Body of pancreas (tissue), 4 donors: ENCODE data around the gene CAPN2. TPM values are rescaled to one million over a fixed set of nuclear protein-coding genes. Genes with fewer than 3 reads are reported as not detected.

ENCODE experiments used
- ATAC-seq: fragments of 150-250 bp; one replicate; pipeline ENCODE4 v1.9.1; 2016
- DNase-seq, 4 donors: peaks; one replicate each; pipeline ENCODE4 v3.0.0-alpha.2; 2019
- H3K27ac ChIP-seq, 4 donors: fragments of 200-600 bp; sonication (generic); 1 replicate in 3 of 4; 2 replicates in 1 of 4; pipeline versions ENCODE4 v1.5.1 to v1.6.1; 2016 to 2019; ENCODE audit warnings: mild to moderate bottlenecking in 1 of 4, mixed read lengths in 1 of 4, moderate library complexity in 1 of 4
- H3K27me3 ChIP-seq, 2 donors: fragments of 200-600 bp; sonication (generic); one replicate each; pipeline ENCODE4 v1.6.0; 2016; ENCODE audit warnings: mild to moderate bottlenecking in 1 of 2
- H3K36me3 ChIP-seq, 2 donors: fragments of 200-600 bp; sonication (generic); replicated peaks in 1 of 2; 2 replicates each; pipeline ENCODE4 v1.5.1; 2016; ENCODE audit warnings: low read depth in 2 of 2; ENCODE audit not compliant: insufficient read depth in 1 of 2
- H3K4me1 ChIP-seq: fragments of 200-600 bp; sonication (generic); one replicate; pipeline ENCODE4 v1.6.0; 2016
- H3K4me3 ChIP-seq, 2 donors: fragments of 200-600 bp; sonication (generic); 1 replicate in 1 of 2; 2 replicates in 1 of 2; pipeline ENCODE4 v1.5.1; 2016 to 2019
- H3K9me3 ChIP-seq, 3 donors: fragments of 200-600 bp; sonication (generic); 1 replicate in 2 of 3; 2 replicates in 1 of 3; pipeline ENCODE4 v1.5.1; 2016
- CTCF ChIP-seq, 7 experiments: fragments of 450-650 bp in 4 of 7; fragments of 200-600 bp in 3 of 7; sonication (generic) in 3 of 7; IDR thresholded peaks; one replicate each; pipeline ENCODE4 v1.5.1; 2016 to 2019; ENCODE audit warnings: antibody characterized with exemption in 7 of 7
- POLR2A ChIP-seq, 3 donors: fragments of 450-650 bp; IDR thresholded peaks; one replicate each; pipeline ENCODE4 v1.6.1; 2016; ENCODE audit warnings: antibody characterized with exemption in 3 of 3, mild to moderate bottlenecking in 2 of 3
- WGBS, 2 donors: methylation state at CpG; one replicate each; pipeline ENCODE4 v1.1.5; 2017; 5-methylcytosine and 5-hydroxymethylcytosine counted together
- intact Hi-C: fragments of 100-400 bp; cut with DNase I; formaldehyde crosslinking; loops from one replicate; pipeline ENCODE4 v1.15.1; 2023
- total RNA-seq, 2 donors: library from RNA; depleted of rRNA; stranded (reverse); fragments of >200 nt; gene quantifications; one replicate each; pipeline ENCODE4 v1.1.0, GENCODE V29; 2016

The CAPN2 gene
- total RNA-seq, 2 donors from 2014 or later: 85.7 to 90.0 TPM

- DNase-seq (no peak), ATAC-seq (no peak)
- peaks cover 42% of the 10 kb centered on the region for H3K4me1 ChIP-seq
- 60 to 63% methylated on average over 5 of the region's 5 CpGs for WGBS, 2 donors
- no peak overlapping the region for H3K27ac ChIP-seq
- H3K27me3 ChIP-seq: no peaks in the 10 kb centered on the region
- intact Hi-C loops: loop anchor here (5.0 kb wide), 1 partner anchor 33 kb away; no protein-coding TSS in a partner anchor
- no peaks in the 10 kb centered on the region for H3K36me3 ChIP-seq
- no peak overlapping the region for H3K4me3 ChIP-seq
- no peak for TF ChIP-seq POLR2A (IDR thresholded peaks at IDR 0.05)
- TF ChIP-seq CTCF (IDR thresholded peaks at IDR 0.05): no peak
- H3K9me3 ChIP-seq: no peaks in the 10 kb centered on the region
Measured at GRCh38 chr1:223718850-223719249, 6.5 kb downstream of the CAPN2 start.

GRCh38 chr1:223720971-223721591, 8.7 kb downstream of the CAPN2 start:
- Histone ChIP-seq H3K36me3 (no peaks in the 10 kb centered on the region), H3K9me3 (no peaks in the 10 kb centered on the region), H3K27me3 (no peaks in the 10 kb centered on the region), H3K4me3 (no peak overlapping the region), H3K4me1 (peaks cover 25% of the 10 kb centered on the region), H3K27ac (peak overlapping the region in 3 of 4 donors; percentile 21 to 66 (median 28))
- DNase-seq: peak in 3 of 4 donors; percentile 54 to 68 (median 59)
- peak; percentile 68 for ATAC-seq
- TF ChIP-seq POLR2A (IDR thresholded peaks at IDR 0.05): no peak
- TF ChIP-seq CTCF (IDR thresholded peaks at IDR 0.05): no peak
- WGBS, 2 donors: 20 to 23% methylated on average over 3 to 4 of the region's 4 CpGs
- intact Hi-C loops: no loop called here

- Histone ChIP-seq H3K4me1 (peaks cover 26% of the 10 kb centered on the region), H3K4me3 (no peak overlapping the region), H3K9me3 (no peaks in the 10 kb centered on the region), H3K36me3 (no peaks in the 10 kb centered on the region), H3K27me3 (no peaks in the 10 kb centered on the region), H3K27ac (peak overlapping the region in 3 of 4 donors; percentile 21 to 66 (median 28))
- TF ChIP-seq CTCF (IDR thresholded peaks at IDR 0.05): no peak
- TF ChIP-seq POLR2A (IDR thresholded peaks at IDR 0.05): no peak
- no peak for DNase-seq
- 73 to 82% methylated on average over 5 of the region's 5 CpGs for WGBS, 2 donors
- intact Hi-C loops: no loop called here
- ATAC-seq: no peak
Measured at GRCh38 chr1:223721658-223722607, 9.6 kb downstream of the CAPN2 start.

- no peak for DNase-seq
- no peak overlapping the region for H3K27ac ChIP-seq
- H3K27me3 ChIP-seq: no peaks in the 10 kb centered on the region
- H3K36me3 ChIP-seq: no peaks in the 10 kb centered on the region
- TF ChIP-seq CTCF (IDR thresholded peaks at IDR 0.05) (no peak), POLR2A (IDR thresholded peaks at IDR 0.05) (no peak)
- intact Hi-C loops: no loop called here
- no peak overlapping the region for H3K4me3 ChIP-seq
- peaks cover 26% of the 10 kb centered on the region for H3K4me1 ChIP-seq
- H3K9me3 ChIP-seq: no peaks in the 10 kb centered on the region
- WGBS, 2 donors: 90 to 96% methylated on average over 6 of the region's 6 CpGs
- ATAC-seq: no peak
Measured at GRCh38 chr1:223723351-223723904, 11.1 kb downstream of the CAPN2 start.
